ENCODE measurements around the gene ZMAT5. TPM values are rescaled to one million over a fixed set of nuclear protein-coding genes. Genes with fewer than 3 reads are reported as not detected.

The ZMAT5 gene
- total and polyA plus RNA-seq, 2 donors from 2014 or later, result 21.3 to 47.7 TPM

- H3K9me3 ChIP-seq (ENCODE audit: control insufficient read depth in 2 of 3, insufficient read depth in 1 of 3, low read length in 3 of 3), result no peaks in the 10 kb centered on the region
- no peak for FAIRE-seq
- H3K4me3 ChIP-seq (ENCODE audit: low read length in 3 of 3), result no peak overlapping the region
- DNase-seq, result no peak
- intact Hi-C loops (cut with DNase I), result no loop called here
- no peak overlapping the region for H3K9ac ChIP-seq (ENCODE audit: low read length in 3 of 3)
- no peaks in the 10 kb centered on the region for H3K27me3 ChIP-seq (ENCODE audit: control insufficient read depth, insufficient read depth, low read length)
- no peak for TF ChIP-seq CTCF (IDR thresholded peaks at IDR 0.05; ENCODE audit: borderline replicate concordance, extremely low read depth, insufficient read depth)
- peaks cover 0 to 42% (median 38%) of the 10 kb centered on the region in 3 donors for H3K36me3 ChIP-seq (ENCODE audit: control insufficient read depth in 2 of 3, insufficient read depth in 3 of 3, low read length in 3 of 3)
- peak overlapping the region in 1 of 2 donors; percentile 45 for H3K27ac ChIP-seq (ENCODE audit: low read depth in 2 of 2, low read length in 2 of 2)
- H3K4me1 ChIP-seq (ENCODE audit: control insufficient read depth in 2 of 3, insufficient read depth in 2 of 3, low read depth in 1 of 3, low read length in 3 of 3), result peaks cover 0 to 7% (median 0%) of the 10 kb centered on the region in 3 donors
Measured at GRCh38 chr22:29798801-29799200, 32.0 kb upstream of the ZMAT5 start.

- FAIRE-seq, result no peak
- Histone ChIP-seq H3K9me3 (ENCODE audit: control insufficient read depth in 2 of 3, insufficient read depth in 1 of 3, low read length in 3 of 3) (no peaks in the 10 kb centered on the region), H3K9ac (ENCODE audit: low read length in 3 of 3) (no peak overlapping the region), H3K36me3 (ENCODE audit: control insufficient read depth in 2 of 3, insufficient read depth in 3 of 3, low read length in 3 of 3) (peaks cover 0 to 41% (median 37%) of the 10 kb centered on the region in 3 donors), H3K27ac (ENCODE audit: low read depth in 2 of 2, low read length in 2 of 2) (no peak overlapping the region), H3K4me1 (ENCODE audit: control insufficient read depth in 2 of 3, insufficient read depth in 2 of 3, low read depth in 1 of 3, low read length in 3 of 3) (peaks cover 0 to 7% (median 0%) of the 10 kb centered on the region in 3 donors), H3K27me3 (ENCODE audit: control insufficient read depth, insufficient read depth, low read length) (no peaks in the 10 kb centered on the region), H3K4me3 (ENCODE audit: low read length in 3 of 3) (no peak overlapping the region)
- no peak for TF ChIP-seq CTCF (IDR thresholded peaks at IDR 0.05; ENCODE audit: borderline replicate concordance, extremely low read depth, insufficient read depth)
- DNase-seq, result no peak
- intact Hi-C loops (cut with DNase I), result no loop called here
Measured at GRCh38 chr22:29798318-29798717, 31.5 kb upstream of the ZMAT5 start.

- H3K27ac ChIP-seq (ENCODE audit: low read depth in 2 of 2, low read length in 2 of 2), result no peak overlapping the region
- no peak overlapping the region for H3K4me3 ChIP-seq (ENCODE audit: low read length in 3 of 3)
- H3K4me1 ChIP-seq (ENCODE audit: control insufficient read depth in 2 of 3, insufficient read depth in 2 of 3, low read depth in 1 of 3, low read length in 3 of 3), result peaks cover 0 to 7% (median 0%) of the 10 kb centered on the region in 3 donors
- H3K9ac ChIP-seq (ENCODE audit: low read length in 3 of 3), result no peak overlapping the region
- DNase-seq (no peak), FAIRE-seq (no peak)
- no peaks in the 10 kb centered on the region for H3K27me3 ChIP-seq (ENCODE audit: control insufficient read depth, insufficient read depth, low read length)
- no peaks in the 10 kb centered on the region for H3K9me3 ChIP-seq (ENCODE audit: control insufficient read depth in 2 of 3, insufficient read depth in 1 of 3, low read length in 3 of 3)
- intact Hi-C loops (cut with DNase I), result no loop called here
- TF ChIP-seq CTCF (IDR thresholded peaks at IDR 0.05; ENCODE audit: borderline replicate concordance, extremely low read depth, insufficient read depth), result no peak
- H3K36me3 ChIP-seq (ENCODE audit: control insufficient read depth in 2 of 3, insufficient read depth in 3 of 3, low read length in 3 of 3), result peaks cover 0 to 49% (median 45%) of the 10 kb centered on the region in 3 donors
Measured at GRCh38 chr22:29797351-29797750, 30.5 kb upstream of the ZMAT5 start.

GRCh38 chr22:29795663-29796062, 28.9 kb upstream of the ZMAT5 start:
- H3K27me3 ChIP-seq (ENCODE audit: control insufficient read depth, insufficient read depth, low read length), result no peaks in the 10 kb centered on the region
- H3K9ac ChIP-seq (ENCODE audit: low read length in 3 of 3), result no peak overlapping the region
- intact Hi-C loops (cut with DNase I), result no loop called here
- no peak for DNase-seq
- peaks cover 0 to 41% (median 41%) of the 10 kb centered on the region in 3 donors for H3K36me3 ChIP-seq (ENCODE audit: control insufficient read depth in 2 of 3, insufficient read depth in 3 of 3, low read length in 3 of 3)
- H3K27ac ChIP-seq (ENCODE audit: low read depth in 2 of 2, low read length in 2 of 2), result no peak overlapping the region
- no peak overlapping the region for H3K4me3 ChIP-seq (ENCODE audit: low read length in 3 of 3)
- H3K4me1 ChIP-seq (ENCODE audit: control insufficient read depth in 2 of 3, insufficient read depth in 2 of 3, low read depth in 1 of 3, low read length in 3 of 3), result peaks cover 0 to 7% (median 0%) of the 10 kb centered on the region in 3 donors
- H3K9me3 ChIP-seq (ENCODE audit: control insufficient read depth in 2 of 3, insufficient read depth in 1 of 3, low read length in 3 of 3), result no peaks in the 10 kb centered on the region
- TF ChIP-seq CTCF (IDR thresholded peaks at IDR 0.05; ENCODE audit: borderline replicate concordance, extremely low read depth, insufficient read depth), result no peak
- no peak for FAIRE-seq
